ENCODE measurements around the gene PLAC1.

DNA sequence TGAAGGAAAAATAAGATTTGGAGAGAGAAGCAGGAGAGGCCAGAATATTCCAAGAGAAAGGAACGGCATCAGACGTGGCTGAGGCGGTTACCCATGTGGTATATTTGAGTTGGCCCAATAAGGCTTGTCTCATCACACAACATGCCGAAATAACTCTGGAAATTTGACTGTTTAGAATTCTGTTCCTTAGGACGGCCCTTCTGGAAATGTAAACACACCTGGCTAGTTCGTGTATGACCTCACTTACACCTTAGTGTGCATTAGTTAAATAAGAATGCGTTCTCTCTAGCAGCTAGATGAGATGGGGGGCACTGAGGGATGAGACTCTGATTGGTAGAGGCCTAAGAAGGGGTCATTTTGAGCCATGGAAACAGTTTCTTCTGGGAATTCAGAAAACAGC is 33.2 kb upstream of the PLAC1 start:
- TF ChIP-seq, protein P1, sequence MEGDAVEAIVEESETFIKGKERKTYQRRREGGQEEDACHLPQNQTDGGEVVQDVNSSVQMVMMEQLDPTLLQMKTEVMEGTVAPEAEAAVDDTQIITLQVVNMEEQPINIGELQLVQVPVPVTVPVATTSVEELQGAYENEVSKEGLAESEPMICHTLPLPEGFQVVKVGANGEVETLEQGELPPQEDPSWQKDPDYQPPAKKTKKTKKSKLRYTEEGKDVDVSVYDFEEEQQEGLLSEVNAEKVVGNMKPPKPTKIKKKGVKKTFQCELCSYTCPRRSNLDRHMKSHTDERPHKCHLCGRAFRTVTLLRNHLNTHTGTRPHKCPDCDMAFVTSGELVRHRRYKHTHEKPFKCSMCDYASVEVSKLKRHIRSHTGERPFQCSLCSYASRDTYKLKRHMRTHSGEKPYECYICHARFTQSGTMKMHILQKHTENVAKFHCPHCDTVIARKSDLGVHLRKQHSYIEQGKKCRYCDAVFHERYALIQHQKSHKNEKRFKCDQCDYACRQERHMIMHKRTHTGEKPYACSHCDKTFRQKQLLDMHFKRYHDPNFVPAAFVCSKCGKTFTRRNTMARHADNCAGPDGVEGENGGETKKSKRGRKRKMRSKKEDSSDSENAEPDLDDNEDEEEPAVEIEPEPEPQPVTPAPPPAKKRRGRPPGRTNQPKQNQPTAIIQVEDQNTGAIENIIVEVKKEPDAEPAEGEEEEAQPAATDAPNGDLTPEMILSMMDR (IDR thresholded peaks at IDR 0.05) = no peak
- no peak for TF ChIP-seq GRHL2 (CRISPR knock-in tag; IDR thresholded peaks at IDR 0.05; ENCODE audit: insufficient replicate concordance, severe bottlenecking)
- TF ChIP-seq ESRRA (CRISPR knock-in tag; IDR thresholded peaks at IDR 0.05; ENCODE audit: borderline replicate concordance) = no peak
- no peak for TF ChIP-seq NR2C2 (CRISPR knock-in tag; IDR thresholded peaks at IDR 0.05)
- TF ChIP-seq, protein P2, sequence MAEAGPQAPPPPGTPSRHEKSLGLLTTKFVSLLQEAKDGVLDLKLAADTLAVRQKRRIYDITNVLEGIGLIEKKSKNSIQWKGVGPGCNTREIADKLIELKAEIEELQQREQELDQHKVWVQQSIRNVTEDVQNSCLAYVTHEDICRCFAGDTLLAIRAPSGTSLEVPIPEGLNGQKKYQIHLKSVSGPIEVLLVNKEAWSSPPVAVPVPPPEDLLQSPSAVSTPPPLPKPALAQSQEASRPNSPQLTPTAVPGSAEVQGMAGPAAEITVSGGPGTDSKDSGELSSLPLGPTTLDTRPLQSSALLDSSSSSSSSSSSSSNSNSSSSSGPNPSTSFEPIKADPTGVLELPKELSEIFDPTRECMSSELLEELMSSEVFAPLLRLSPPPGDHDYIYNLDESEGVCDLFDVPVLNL (CRISPR knock-in tag; IDR thresholded peaks at IDR 0.05; ENCODE audit: borderline replicate concordance, low read depth) = no peak
- no peak for TF ChIP-seq ZNF423 (CRISPR knock-in tag; IDR thresholded peaks at IDR 0.05)
- TF ChIP-seq, protein P3, sequence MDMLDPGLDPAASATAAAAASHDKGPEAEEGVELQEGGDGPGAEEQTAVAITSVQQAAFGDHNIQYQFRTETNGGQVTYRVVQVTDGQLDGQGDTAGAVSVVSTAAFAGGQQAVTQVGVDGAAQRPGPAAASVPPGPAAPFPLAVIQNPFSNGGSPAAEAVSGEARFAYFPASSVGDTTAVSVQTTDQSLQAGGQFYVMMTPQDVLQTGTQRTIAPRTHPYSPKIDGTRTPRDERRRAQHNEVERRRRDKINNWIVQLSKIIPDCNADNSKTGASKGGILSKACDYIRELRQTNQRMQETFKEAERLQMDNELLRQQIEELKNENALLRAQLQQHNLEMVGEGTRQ (CRISPR knock-in tag; IDR thresholded peaks at IDR 0.05) = no peak

All from WTC11 (cell line).